ENCODE results near the gene STK17A. TPM values are rescaled to one million over a fixed set of nuclear protein-coding genes. Genes with fewer than 3 reads are reported as not detected.

STK17A gene
- total RNA-seq, 1 donor from 2014 or later = 15.6 TPM

- Histone ChIP-seq H3K4me2 (no peak overlapping the region), H2AFZ (replicated peaks) (no peak overlapping the region), H3F3A (ENCODE audit: low read depth) (peaks cover 3% of the 10 kb centered on the region), H3K27ac (no peak overlapping the region), H4K20me1 (ENCODE audit: low read depth) (no peaks in the 10 kb centered on the region), H3K36me3 (peaks cover 6% of the 10 kb centered on the region), H3K4me3 (no peak overlapping the region), H3K9me3 (ENCODE audit: low read depth) (no peaks in the 10 kb centered on the region), H3K27me3 (no peaks in the 10 kb centered on the region), H3K4me1 (peaks cover 19% of the 10 kb centered on the region), H3K79me2 (ENCODE audit: low read depth) (no peaks in the 10 kb centered on the region), H3K9ac (no peak overlapping the region)
- peaks cover 21% of the 10 kb centered on the region for H3K36me3 Mint-ChIP-seq
- H3K9me3 Mint-ChIP-seq = no peaks in the 10 kb centered on the region
- H3K4me1 Mint-ChIP-seq = no peaks in the 10 kb centered on the region
- H3K27ac Mint-ChIP-seq = no peak overlapping the region
- H3K4me3 Mint-ChIP-seq = no peak overlapping the region
- H3K27me3 Mint-ChIP-seq (ENCODE audit: insufficient read depth, low read depth) = no peaks in the 10 kb centered on the region
- DNase-seq (ENCODE audit: low spot score) = no peak
- TF ChIP-seq EZH2 (IDR thresholded peaks at IDR 0.05) (no peak), CTCF (IDR thresholded peaks at IDR 0.05) (no peak), EZH2phosphoT487 (IDR thresholded peaks at IDR 0.05) (no peak)
Measured at GRCh38 chr7:43621729-43622448, 39.0 kb downstream of the STK17A start.

- Histone ChIP-seq H3K4me2 (no peak overlapping the region), H2AFZ (replicated peaks) (no peak overlapping the region), H3K27me3 (no peaks in the 10 kb centered on the region), H3K9ac (no peak overlapping the region), H3K36me3 (peaks cover 6% of the 10 kb centered on the region), H3K9me3 (ENCODE audit: low read depth) (no peaks in the 10 kb centered on the region), H3K4me3 (no peak overlapping the region), H3K79me2 (ENCODE audit: low read depth) (no peaks in the 10 kb centered on the region), H3K27ac (no peak overlapping the region), H4K20me1 (ENCODE audit: low read depth) (no peaks in the 10 kb centered on the region), H3F3A (ENCODE audit: low read depth) (no peaks in the 10 kb centered on the region), H3K4me1 (peaks cover 2% of the 10 kb centered on the region)
- H3K4me3 Mint-ChIP-seq = no peak overlapping the region
- peaks cover 36% of the 10 kb centered on the region for H3K36me3 Mint-ChIP-seq
- TF ChIP-seq EZH2 (IDR thresholded peaks at IDR 0.05) (no peak), CTCF (IDR thresholded peaks at IDR 0.05) (no peak), EZH2phosphoT487 (IDR thresholded peaks at IDR 0.05) (no peak)
- DNase-seq (ENCODE audit: low spot score) = no peak
- H3K27ac Mint-ChIP-seq = no peak overlapping the region
- H3K4me1 Mint-ChIP-seq = no peaks in the 10 kb centered on the region
- H3K9me3 Mint-ChIP-seq = no peaks in the 10 kb centered on the region
- H3K27me3 Mint-ChIP-seq (ENCODE audit: insufficient read depth, low read depth) = no peaks in the 10 kb centered on the region
Measured at GRCh38 chr7:43624156-43624555, 41.2 kb downstream of the STK17A start.

GRCh38 chr7:43625453-43625852, 42.5 kb downstream of the STK17A start:
- H3K9ac ChIP-seq = no peak overlapping the region
- Mint-ChIP-seq H3K36me3 (peaks cover 40% of the 10 kb centered on the region), H3K9me3 (no peaks in the 10 kb centered on the region), H3K4me1 (no peaks in the 10 kb centered on the region), H3K27ac (no peak overlapping the region), H3K27me3 (ENCODE audit: insufficient read depth, low read depth) (no peaks in the 10 kb centered on the region), H3K4me3 (no peak overlapping the region)
- DNase-seq (ENCODE audit: low spot score) = no peak
- H3K4me1 ChIP-seq = no peaks in the 10 kb centered on the region
- TF ChIP-seq EZH2phosphoT487 (IDR thresholded peaks at IDR 0.05) (no peak), CTCF (IDR thresholded peaks at IDR 0.05) (no peak), EZH2 (IDR thresholded peaks at IDR 0.05) (no peak)
- H3K36me3 ChIP-seq = peaks cover 6% of the 10 kb centered on the region
- no peaks in the 10 kb centered on the region for H3K79me2 ChIP-seq (ENCODE audit: low read depth)
- no peaks in the 10 kb centered on the region for H3K9me3 ChIP-seq (ENCODE audit: low read depth)
- no peak overlapping the region for H3K4me3 ChIP-seq
- H3K4me2 ChIP-seq = no peak overlapping the region
- no peak overlapping the region for H2AFZ ChIP-seq (replicated peaks)
- H3F3A ChIP-seq (ENCODE audit: low read depth) = no peaks in the 10 kb centered on the region
- H4K20me1 ChIP-seq (ENCODE audit: low read depth) = no peaks in the 10 kb centered on the region
- H3K27ac ChIP-seq = no peak overlapping the region
- H3K27me3 ChIP-seq = no peaks in the 10 kb centered on the region
